ENCODE results near the gene CD44. TPM values are rescaled to one million over a fixed set of nuclear protein-coding genes. Genes with fewer than 3 reads are reported as not detected.
"Not testable (repeated sequence)": the region's sequence is repeated elsewhere in the genome, so short reads cannot be mapped to it uniquely, and the experiment has no call there.

The CD44 gene
- total RNA-seq, 1 donor from 2014 or later, result 14.0 TPM

GRCh38 chr11:35103366-35104208 is 35.4 kb upstream of the CD44 start:
- TF ChIP-seq CTCF (IDR thresholded peaks at IDR 0.05; ENCODE audit: borderline replicate concordance), result no peak
- intact Hi-C loops (cut with micrococcal nuclease), result no loop called here
- Histone ChIP-seq H3K27me3 (ENCODE audit: low read depth) (no peaks in the 10 kb centered on the region), H3K27ac (replicated peaks) (no peak overlapping the region), H3K36me3 (no peaks in the 10 kb centered on the region), H3K4me3 (no peak overlapping the region), H3K4me1 (peaks cover 36% of the 10 kb centered on the region), H3K9me3 (replicated peaks) (no peaks in the 10 kb centered on the region)
- DNase-seq, result no peak

GRCh38 chr11:35104655-35105054 is 34.3 kb upstream of the CD44 start:
- Histone ChIP-seq H3K4me3 (no peak overlapping the region), H3K27ac (replicated peaks) (peak overlapping the region; percentile 68), H3K9me3 (replicated peaks) (no peaks in the 10 kb centered on the region), H3K4me1 (peaks cover 25% of the 10 kb centered on the region), H3K27me3 (ENCODE audit: low read depth) (no peaks in the 10 kb centered on the region), H3K36me3 (no peaks in the 10 kb centered on the region)
- no peak for TF ChIP-seq CTCF (IDR thresholded peaks at IDR 0.05; ENCODE audit: borderline replicate concordance)
- no peak for DNase-seq
- intact Hi-C loops (cut with micrococcal nuclease), result no loop called here

GRCh38 chr11:35105319-35106079 is 33.5 kb upstream of the CD44 start:
- Histone ChIP-seq H3K36me3 (no peaks in the 10 kb centered on the region), H3K9me3 (replicated peaks) (no peaks in the 10 kb centered on the region), H3K27me3 (ENCODE audit: low read depth) (no peaks in the 10 kb centered on the region), H3K4me3 (no peak overlapping the region), H3K27ac (replicated peaks) (peak overlapping the region; percentile 68), H3K4me1 (peaks cover 18% of the 10 kb centered on the region)
- intact Hi-C loops (cut with micrococcal nuclease), result no loop called here
- DNase-seq, result peak; percentile 29
- TF ChIP-seq CTCF (IDR thresholded peaks at IDR 0.05; ENCODE audit: borderline replicate concordance), result no peak

GRCh38 chr11:35106595-35106994 is 32.4 kb upstream of the CD44 start:
- no peak for TF ChIP-seq CTCF (IDR thresholded peaks at IDR 0.05; ENCODE audit: borderline replicate concordance)
- Histone ChIP-seq H3K9me3 (replicated peaks) (no peaks in the 10 kb centered on the region), H3K27ac (replicated peaks) (no peak overlapping the region), H3K4me1 (peaks cover 27% of the 10 kb centered on the region), H3K27me3 (ENCODE audit: low read depth) (no peaks in the 10 kb centered on the region), H3K4me3 (no peak overlapping the region), H3K36me3 (no peaks in the 10 kb centered on the region)
- intact Hi-C loops (cut with micrococcal nuclease), result no loop called here
- DNase-seq, result no peak

- peaks cover 31% of the 10 kb centered on the region for H3K4me1 ChIP-seq
- intact Hi-C loops (cut with micrococcal nuclease), result no loop called here
- no peak overlapping the region for H3K27ac ChIP-seq (replicated peaks)
- H3K9me3 ChIP-seq (replicated peaks), result no peaks in the 10 kb centered on the region
- no peak overlapping the region for H3K4me3 ChIP-seq
- TF ChIP-seq CTCF (IDR thresholded peaks at IDR 0.05; ENCODE audit: borderline replicate concordance), result no peak
- no peaks in the 10 kb centered on the region for H3K36me3 ChIP-seq
- no peak for DNase-seq
- no peaks in the 10 kb centered on the region for H3K27me3 ChIP-seq (ENCODE audit: low read depth)
Observed at GRCh38 chr11:35107861-35108260, 31.1 kb upstream of the CD44 start.

GRCh38 chr11:35108336-35108735 is 30.6 kb upstream of the CD44 start:
- intact Hi-C loops (cut with micrococcal nuclease); H3K27me3 ChIP-seq (ENCODE audit: low read depth); H3K4me3 ChIP-seq; H3K9me3 ChIP-seq (replicated peaks); DNase-seq; H3K36me3 ChIP-seq; H3K27ac ChIP-seq (replicated peaks): not testable (repeated sequence)
- peaks cover 31% of the 10 kb centered on the region for H3K4me1 ChIP-seq
